Kidney (tissue), 14 donors: Measurements from ENCODE around the gene AGTR1. TPM values are rescaled to one million over a fixed set of nuclear protein-coding genes. Genes with fewer than 3 reads are reported as not detected.

Source experiments
- DNase-seq, 5 donors: peaks; one replicate each; pipeline ENCODE4 v3.0.0-alpha.2; 2013 to 2020
- FAIRE-seq: peaks from 2 replicates; lab custom pipeline; 2012; peaks lifted over from hg19 to GRCh38; lab: Jason Lieb, UNC
- H3K27ac ChIP-seq, 2 donors: one replicate each; pipeline ENCODE4 v1.7.0; 2013; ENCODE audit warnings: low read depth in 2 of 2, low read length in 2 of 2, inconsistent platforms in 1 of 2
- H3K27me3 ChIP-seq: one replicate; pipeline ENCODE4 v1.7.1; 2013; ENCODE audit warnings: low read length, inconsistent platforms; ENCODE audit not compliant: control insufficient read depth, insufficient read depth
- H3K36me3 ChIP-seq, 3 donors: one replicate each; pipeline versions ENCODE4 v1.7.0 to v1.7.1; 2013; ENCODE audit warnings: low read length in 3 of 3, control low read depth in 1 of 3, inconsistent platforms in 1 of 3; ENCODE audit not compliant: insufficient read depth in 3 of 3, control insufficient read depth in 2 of 3
- H3K4me1 ChIP-seq, 3 donors: one replicate each; pipeline versions ENCODE4 v1.7.0 to v1.7.1; 2013; ENCODE audit warnings: low read length in 3 of 3, inconsistent platforms in 1 of 3, low read depth in 1 of 3; ENCODE audit not compliant: control insufficient read depth in 2 of 3, insufficient read depth in 2 of 3
- H3K4me3 ChIP-seq, 3 donors: one replicate each; pipeline versions ENCODE4 v1.7.0 to v1.8.1; 2013; ENCODE audit warnings: low read length in 3 of 3, control low read depth in 1 of 3, inconsistent platforms in 1 of 3
- H3K9ac ChIP-seq, 3 donors: one replicate each; pipeline versions ENCODE4 v1.7.0 to v1.7.1; 2013; ENCODE audit warnings: low read length in 3 of 3, control low read depth in 1 of 3, inconsistent platforms in 1 of 3
- H3K9me3 ChIP-seq, 3 donors: one replicate each; pipeline versions ENCODE4 v1.7.0 to v1.7.1; 2013; ENCODE audit warnings: low read length in 3 of 3, control low read depth in 1 of 3, inconsistent platforms in 1 of 3; ENCODE audit not compliant: control insufficient read depth in 2 of 3, insufficient read depth in 1 of 3
- CTCF ChIP-seq: IDR thresholded peaks from 3 replicates; pipeline ENCODE4 v1.5.1; 2012; ENCODE audit warnings: mild to moderate bottlenecking, moderate library complexity, borderline replicate concordance; ENCODE audit not compliant: insufficient read depth; ENCODE audit errors: extremely low read depth
- intact Hi-C: fragments of 100-400 bp; cut with DNase I; formaldehyde crosslinking; loops from one replicate; pipeline ENCODE4 v1.11.1; 2022
- polyA plus RNA-seq: library from polyadenylated mRNA; stranded (reverse); fragments of 350-450 nt; fragmentation: Illumina TruSeq; extraction: RNeasy Lipid Tissue Mini Kit (QIAGEN cat#74804); gene quantifications from one replicate; pipeline ENCODE4 v1.2.3, GENCODE V29; 2014; ENCODE audit warnings: low read depth, low replicate concordance; ENCODE audit not compliant: insufficient read depth
- total RNA-seq: library from RNA; stranded (reverse); fragmentation: NEBNext Ultra II Directional; extraction: Animal tissue kit (Norgen Biotek cat#: 25700); gene quantifications from one replicate; pipeline ENCODE4 v1.2.1, GENCODE V29; 2021
- donor health status: control.
- donor health status: control.
- donor health status: control.
- donor health status: control.
- donor health status: control.
- donor health status: DM: yes; HTN: yes; CAD: no.
- donor health status: Normal renal cell carcinoma (clear cell type).

Gene AGTR1
- total and polyA plus RNA-seq, 2 donors from 2014 or later = 5.6 to 14.8 TPM

GRCh38 chr3:148654433-148654832 is 43.3 kb upstream of the AGTR1 start:
- no peak for DNase-seq
- no peak for TF ChIP-seq CTCF
- Histone ChIP-seq H3K36me3 (no peaks in the 10 kb centered on the region), H3K4me1 (no peaks in the 10 kb centered on the region), H3K4me3 (no peak overlapping the region), H3K27me3 (no peaks in the 10 kb centered on the region), H3K27ac (no peak overlapping the region), H3K9ac (no peak overlapping the region), H3K9me3 (no peaks in the 10 kb centered on the region)
- intact Hi-C loops = no loop called here
- no peak for FAIRE-seq

GRCh38 chr3:148657470-148657869 is 40.2 kb upstream of the AGTR1 start:
- no peak for TF ChIP-seq CTCF
- H3K27ac ChIP-seq = no peak overlapping the region
- no peaks in the 10 kb centered on the region for H3K4me1 ChIP-seq
- H3K4me3 ChIP-seq = no peak overlapping the region
- no peaks in the 10 kb centered on the region for H3K27me3 ChIP-seq
- DNase-seq (no peak), FAIRE-seq (no peak)
- intact Hi-C loops = no loop called here
- H3K9me3 ChIP-seq = no peaks in the 10 kb centered on the region
- H3K36me3 ChIP-seq = no peaks in the 10 kb centered on the region
- no peak overlapping the region for H3K9ac ChIP-seq

- TF ChIP-seq CTCF = no peak
- H3K36me3 ChIP-seq = no peaks in the 10 kb centered on the region
- no peak for DNase-seq
- intact Hi-C loops = no loop called here
- H3K4me1 ChIP-seq = no peaks in the 10 kb centered on the region
- no peak overlapping the region for H3K9ac ChIP-seq
- H3K27me3 ChIP-seq = no peaks in the 10 kb centered on the region
- no peak overlapping the region for H3K4me3 ChIP-seq
- no peaks in the 10 kb centered on the region for H3K9me3 ChIP-seq
- no peak for FAIRE-seq
- no peak overlapping the region for H3K27ac ChIP-seq
These were observed 38.2 kb upstream of the AGTR1 start for GRCh38 chr3:148659512-148659911.

GRCh38 chr3:148680289-148680688 is 17.4 kb upstream of the AGTR1 start:
- H3K9me3 ChIP-seq = no peaks in the 10 kb centered on the region
- DNase-seq (no peak), FAIRE-seq (no peak)
- TF ChIP-seq CTCF = no peak
- no peaks in the 10 kb centered on the region for H3K4me1 ChIP-seq
- intact Hi-C loops = no loop called here
- no peak overlapping the region for H3K9ac ChIP-seq
- H3K27ac ChIP-seq = no peak overlapping the region
- no peak overlapping the region for H3K4me3 ChIP-seq
- H3K27me3 ChIP-seq = no peaks in the 10 kb centered on the region
- no peaks in the 10 kb centered on the region for H3K36me3 ChIP-seq
